ENCODE data around the gene SIRT2. TPM values are rescaled to one million over a fixed set of nuclear protein-coding genes. Genes with fewer than 3 reads are reported as not detected.
"Not testable (repeated sequence)": the region's sequence is repeated elsewhere in the genome, so short reads cannot be mapped to it uniquely, and the experiment has no call there.

The SIRT2 gene
- 100 to 1,000 TPM in 2 of 3 donors, 10 to 100 TPM in 1; 96.8 to 114 (median 112) TPM for polyA plus RNA-seq

- Mint-ChIP-seq H3K4me1 (peaks cover 59 to 71% of the 10 kb centered on the region in 2 donors), H3K36me3 (peaks cover 3 to 19% (median 9%) of the 10 kb centered on the region in 3 donors), H3K9me3 (no peaks in the 10 kb centered on the region), H3K27me3 (ENCODE audit: low read depth in 3 of 3) (peaks cover 7 to 16% (median 8%) of the 10 kb centered on the region in 3 donors), H3K4me3 (peak within 1 kb of the TSS; percentile 91 to 98 (median 95)), H3K27ac (peak within 1 kb of the TSS; percentile 97 to 100 (median 100))
- peak; percentile 99 for DNase-seq
Observed at GRCh38 chr19:38899447-38900201, at the start of gene SIRT2, which contains the start of gene NFKBIB. TSS of gene SIRT2 (minus strand) at chr19:38899618. CDS start at chr19:38899521, 97 bp downstream. TSS of gene NFKBIB (plus strand) at chr19:38899969. CDS start at chr19:38900033, 64 bp downstream.

- Mint-ChIP-seq H3K27ac (no peak overlapping the region), H3K36me3 (no peaks in the 10 kb centered on the region), H3K4me1 (peaks cover 6 to 11% of the 10 kb centered on the region in 2 donors), H3K9me3 (no peaks in the 10 kb centered on the region), H3K27me3 (ENCODE audit: low read depth in 3 of 3) (peaks cover 3 to 4% (median 3%) of the 10 kb centered on the region in 3 donors), H3K4me3 (no peak overlapping the region)
- no peak for DNase-seq
Observed at GRCh38 chr19:38946229-38947010, 47.0 kb upstream of the SIRT2 start.

GRCh38 chr19:38945562-38946228 lies 46.3 kb upstream of the SIRT2 start:
- no peak for DNase-seq
- H3K4me1 Mint-ChIP-seq = peaks cover 6 to 11% of the 10 kb centered on the region in 2 donors

GRCh38 chr19:38944981-38945506 lies 45.6 kb upstream of the SIRT2 start:
- H3K36me3 Mint-ChIP-seq = no peaks in the 10 kb centered on the region
- peaks cover 4 to 7% (median 5%) of the 10 kb centered on the region in 3 donors for H3K27me3 Mint-ChIP-seq (ENCODE audit: low read depth in 3 of 3)
- no peak overlapping the region for H3K27ac Mint-ChIP-seq
- H3K9me3 Mint-ChIP-seq = no peaks in the 10 kb centered on the region
- DNase-seq = no peak
- no peak overlapping the region for H3K4me3 Mint-ChIP-seq
- peaks cover 0 to 8% of the 10 kb centered on the region in 2 donors for H3K4me1 Mint-ChIP-seq

More at GRCh38 chr19:38945562-38946228, 46.3 kb upstream of the SIRT2 start:
- no peaks in the 10 kb centered on the region for H3K36me3 Mint-ChIP-seq
- peak overlapping the region in 1 of 6 donors; percentile 61 for H3K27ac Mint-ChIP-seq
- H3K4me3 Mint-ChIP-seq = no peak overlapping the region
- no peaks in the 10 kb centered on the region for H3K9me3 Mint-ChIP-seq
- peaks cover 4 to 7% (median 5%) of the 10 kb centered on the region in 3 donors for H3K27me3 Mint-ChIP-seq (ENCODE audit: low read depth in 3 of 3)

DNA sequence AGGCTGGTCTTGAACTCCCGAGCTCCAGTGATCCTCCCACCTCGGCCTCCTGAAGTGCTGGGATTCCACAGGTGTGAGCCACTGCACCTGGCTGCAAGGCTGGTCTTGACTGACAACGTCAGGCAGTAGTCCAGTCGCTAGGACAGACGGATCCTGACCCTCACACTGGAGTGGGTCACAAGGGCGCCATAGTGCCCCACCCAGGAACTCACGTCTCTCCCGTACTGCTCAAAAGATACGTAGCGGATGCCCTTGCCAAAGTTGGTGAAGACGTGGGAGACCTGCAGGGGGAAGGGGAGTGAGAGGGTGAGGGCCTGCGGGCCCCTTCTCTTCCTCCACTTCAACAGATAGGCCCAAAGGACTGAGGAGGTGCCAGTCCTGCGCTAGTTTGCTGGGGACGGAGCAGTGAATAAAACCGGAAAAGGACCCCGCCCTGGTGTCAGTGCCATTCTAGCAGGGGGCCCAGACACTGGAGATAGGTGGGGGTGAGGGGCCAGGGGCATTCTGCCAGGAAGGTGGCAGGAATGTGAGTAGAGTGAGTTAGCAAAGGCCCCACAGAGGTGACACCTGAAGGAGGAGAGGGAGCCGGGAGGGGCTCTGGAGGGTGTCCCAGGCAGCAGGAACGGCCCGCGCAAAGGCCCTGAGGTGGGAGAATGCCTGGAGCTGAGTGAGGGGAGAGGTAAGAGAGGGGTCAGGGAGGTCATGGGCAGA lies 43.2 kb upstream of the SIRT2 start:
- peaks cover 1 to 10% (median 2%) of the 10 kb centered on the region in 3 donors for H3K27me3 Mint-ChIP-seq (ENCODE audit: low read depth in 3 of 3)

GRCh38 chr19:38941979-38942378 lies 42.6 kb upstream of the SIRT2 start:
- no peaks in the 10 kb centered on the region for H3K4me1 Mint-ChIP-seq
- DNase-seq = no peak
- H3K36me3 Mint-ChIP-seq = no peaks in the 10 kb centered on the region
- no peak overlapping the region for H3K27ac Mint-ChIP-seq
- peaks cover 1 to 10% (median 5%) of the 10 kb centered on the region in 3 donors for H3K27me3 Mint-ChIP-seq (ENCODE audit: low read depth in 3 of 3)
- H3K4me3 Mint-ChIP-seq = no peak overlapping the region
- no peaks in the 10 kb centered on the region for H3K9me3 Mint-ChIP-seq

More for the DNA sequence above, 43.2 kb upstream of the SIRT2 start:
- Mint-ChIP-seq H3K36me3 (no peaks in the 10 kb centered on the region), H3K27ac (no peak overlapping the region), H3K9me3 (no peaks in the 10 kb centered on the region), H3K4me1 (no peaks in the 10 kb centered on the region), H3K4me3 (no peak overlapping the region)
- no peak for DNase-seq

GRCh38 chr19:38941466-38941865 lies 42.0 kb upstream of the SIRT2 start:
- not testable (repeated sequence) for H3K36me3 Mint-ChIP-seq; DNase-seq; H3K4me3 Mint-ChIP-seq; H3K27ac Mint-ChIP-seq; H3K27me3 Mint-ChIP-seq (ENCODE audit: low read depth in 3 of 3); H3K4me1 Mint-ChIP-seq; H3K9me3 Mint-ChIP-seq

GRCh38 chr19:38939957-38940356 lies 40.5 kb upstream of the SIRT2 start:
- H3K4me1 Mint-ChIP-seq = no peaks in the 10 kb centered on the region
- peaks cover 1 to 10% (median 5%) of the 10 kb centered on the region in 3 donors for H3K27me3 Mint-ChIP-seq (ENCODE audit: low read depth in 3 of 3)
- H3K27ac Mint-ChIP-seq = no peak overlapping the region

DNA sequence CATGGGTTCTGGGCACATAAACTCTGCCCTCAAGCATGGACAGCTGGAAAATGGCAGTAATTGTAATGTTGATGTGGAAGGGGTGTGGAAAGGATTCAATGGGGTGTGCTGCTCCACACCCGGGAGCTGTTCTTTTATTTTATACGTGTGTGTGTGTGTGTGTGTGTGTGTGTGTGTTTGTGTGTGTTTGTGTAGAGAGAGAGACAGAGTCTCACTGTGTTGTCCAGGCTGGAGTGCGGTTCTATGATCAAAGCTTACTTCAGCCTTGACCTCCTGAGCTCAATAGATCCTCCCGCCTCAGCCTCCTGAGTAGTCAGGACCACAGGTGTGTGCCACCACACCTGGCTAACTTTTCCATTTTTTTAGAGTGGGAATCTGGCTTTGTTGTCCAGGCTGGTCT lies 34.1 kb upstream of the SIRT2 start:
- Mint-ChIP-seq H3K27me3 (ENCODE audit: low read depth in 3 of 3) (peaks cover 10 to 20% (median 11%) of the 10 kb centered on the region in 3 donors), H3K4me3 (no peak overlapping the region), H3K36me3 (peaks cover 13 to 17% (median 15%) of the 10 kb centered on the region in 3 donors), H3K9me3 (peaks cover 0 to 2% (median 0%) of the 10 kb centered on the region in 6 donors), H3K4me1 (peaks cover 36 to 37% of the 10 kb centered on the region in 2 donors), H3K27ac (peak overlapping the region in 1 of 6 donors; percentile 68)
- no peak for DNase-seq

More at GRCh38 chr19:38939957-38940356, 40.5 kb upstream of the SIRT2 start:
- Mint-ChIP-seq H3K36me3 (peaks cover 8 to 9% (median 8%) of the 10 kb centered on the region in 3 donors), H3K9me3 (no peaks in the 10 kb centered on the region), H3K4me3 (no peak overlapping the region)
- no peak for DNase-seq

DNA sequence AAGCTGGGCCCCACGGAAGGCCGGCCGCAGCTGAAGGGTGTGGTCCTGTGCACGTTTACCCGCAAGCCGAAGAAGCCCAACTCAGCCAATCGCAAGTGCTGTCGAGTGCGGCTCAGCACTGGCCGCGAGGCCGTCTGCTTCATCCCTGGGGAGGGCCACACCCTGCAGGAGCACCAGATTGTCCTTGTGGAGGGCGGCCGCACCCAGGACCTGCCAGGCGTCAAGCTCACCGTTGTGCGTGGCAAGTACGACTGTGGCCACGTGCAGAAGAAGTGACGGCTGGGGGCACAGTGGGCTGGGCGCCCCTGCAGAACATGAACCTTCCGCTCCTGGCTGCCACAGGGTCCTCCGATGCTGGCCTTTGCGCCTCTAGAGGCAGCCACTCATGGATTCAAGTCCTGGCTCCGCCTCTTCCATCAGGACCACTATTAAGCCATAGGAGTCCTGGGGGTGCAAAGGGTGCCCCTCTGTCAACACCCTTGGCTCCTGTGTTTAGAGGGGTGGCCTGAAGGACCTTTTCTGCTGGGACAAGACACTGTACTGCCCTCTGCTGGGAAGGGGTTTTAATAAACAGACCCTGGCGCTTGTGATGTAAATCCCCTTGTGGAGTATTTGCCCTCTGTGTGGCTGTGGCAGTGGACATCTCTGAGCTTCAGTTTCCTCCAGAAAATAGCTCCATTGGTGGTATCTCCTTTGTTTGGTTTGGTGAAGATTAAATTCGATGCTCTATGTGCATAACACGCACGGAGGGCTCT lies 33.2 kb upstream of the SIRT2 start:
- peak overlapping the region in 5 of 6 donors; percentile 29 to 83 (median 70) for H3K27ac Mint-ChIP-seq
- peaks cover 46% of the 10 kb centered on the region in 2 donors for H3K4me1 Mint-ChIP-seq
- H3K4me3 Mint-ChIP-seq = peak overlapping the region; percentile 2 to 55 (median 36)
- H3K36me3 Mint-ChIP-seq = peaks cover 13 to 17% (median 15%) of the 10 kb centered on the region in 3 donors
- peak; percentile 51 to 58 (median 51) for DNase-seq
- peaks cover 0 to 2% (median 0%) of the 10 kb centered on the region in 6 donors for H3K9me3 Mint-ChIP-seq
- peaks cover 11 to 26% (median 17%) of the 10 kb centered on the region in 3 donors for H3K27me3 Mint-ChIP-seq (ENCODE audit: low read depth in 3 of 3)

GRCh38 chr19:38931521-38931793 lies 32.0 kb upstream of the SIRT2 start:
- Mint-ChIP-seq H3K4me3 (peak overlapping the region; percentile 97 to 99 (median 98)), H3K4me1 (peaks cover 56 to 57% of the 10 kb centered on the region in 2 donors), H3K36me3 (peaks cover 13 to 17% (median 15%) of the 10 kb centered on the region in 3 donors), H3K27me3 (ENCODE audit: low read depth in 3 of 3) (peaks cover 11 to 23% (median 20%) of the 10 kb centered on the region in 3 donors), H3K9me3 (peaks cover 0 to 2% (median 0%) of the 10 kb centered on the region in 6 donors), H3K27ac (peak overlapping the region; percentile 94 to 99 (median 96))
- DNase-seq = no peak

Measured in immature natural killer cell (primary cell).